CD4-positive, alpha-beta T cell treated with Interleukin-17A for 4 hours (primary cell): Measurements from ENCODE around the gene EMC9.

ENCODE experiments used
- DNase-seq: peaks from one replicate; pipeline ENCODE4 v3.0.0-alpha.2; 2020; ENCODE audit warnings: mixed read lengths

EMC9 gene

DNA sequence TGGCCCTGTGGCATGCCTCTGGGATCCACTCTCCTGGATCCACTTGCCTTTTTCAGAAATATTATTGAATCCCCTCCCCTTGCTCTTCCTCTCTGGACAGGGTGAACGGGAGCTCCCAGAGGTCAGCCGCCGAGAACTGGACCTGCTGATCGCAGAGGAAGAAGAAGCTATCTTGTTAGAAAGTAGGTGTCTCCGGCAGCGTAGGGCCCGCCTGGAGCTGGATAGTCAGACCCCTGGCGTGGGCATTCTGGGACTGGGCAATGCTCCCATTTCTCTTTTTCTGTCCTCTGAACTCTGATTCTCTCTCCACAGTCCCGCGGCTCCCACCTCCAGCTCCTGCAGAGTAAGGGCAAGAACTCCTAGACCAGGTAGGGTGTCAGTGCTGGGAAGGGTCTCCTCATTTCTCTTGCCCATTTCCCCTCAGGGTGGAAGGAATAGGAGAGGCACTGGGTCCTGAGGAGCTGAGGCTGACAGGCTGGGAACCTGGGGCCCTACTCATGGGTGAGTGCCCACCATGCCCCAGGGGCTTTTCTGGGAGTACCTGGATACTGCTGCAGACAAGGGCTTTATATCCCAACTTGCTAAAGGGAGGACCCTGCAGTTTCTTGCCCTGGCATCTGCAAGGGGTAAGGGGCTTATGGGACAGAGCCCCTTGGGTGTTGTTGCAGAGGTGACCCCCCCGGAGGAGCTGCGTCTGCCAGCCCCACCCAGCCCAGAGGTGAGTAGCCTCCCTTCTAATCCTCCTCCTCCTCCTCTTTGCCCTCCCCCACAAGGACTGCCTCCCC, 35.8 kb upstream of the EMC9 start:
- DNase-seq, result no peak

DNA sequence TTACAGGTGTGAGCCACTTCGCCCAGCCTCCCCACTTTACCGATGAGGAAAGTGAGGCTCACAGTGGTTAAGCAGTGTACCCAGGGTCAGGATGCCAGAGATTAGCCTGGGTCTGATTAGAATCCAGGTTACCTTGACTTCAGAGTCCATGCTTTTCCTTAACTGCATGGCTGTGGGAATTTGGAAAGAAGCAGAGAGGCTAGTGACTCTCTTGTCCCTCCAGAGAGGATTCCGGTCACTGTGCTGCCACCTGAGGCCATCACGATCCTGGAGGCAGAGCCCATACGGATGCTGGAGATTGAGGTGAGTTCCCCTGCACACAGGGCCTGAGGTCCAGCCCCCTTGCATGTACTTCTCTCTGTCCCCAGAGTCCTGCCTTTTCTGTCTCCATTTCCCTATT, 35.2 kb upstream of the EMC9 start:
- no peak for DNase-seq

DNA sequence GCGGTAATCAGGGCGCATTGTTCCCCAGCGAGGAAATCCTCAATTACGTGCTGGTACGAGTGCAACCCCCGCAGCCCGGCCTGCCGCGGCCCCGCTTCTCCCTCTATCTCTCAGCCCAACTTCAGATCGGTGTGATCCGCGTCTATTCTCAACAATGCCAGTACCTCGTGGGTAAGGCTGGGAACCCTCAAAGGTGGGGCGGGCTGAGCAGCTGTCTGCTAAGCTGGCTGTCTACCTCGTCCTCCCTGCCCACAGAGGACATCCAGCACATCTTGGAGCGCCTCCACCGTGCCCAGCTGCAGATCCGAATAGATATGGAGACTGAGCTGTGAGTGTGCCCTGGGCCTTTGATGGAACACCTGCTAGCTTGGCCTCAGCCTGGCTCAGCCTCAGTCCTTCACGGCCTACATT, 31.5 kb upstream of the EMC9 start:
- no peak for DNase-seq

DNA sequence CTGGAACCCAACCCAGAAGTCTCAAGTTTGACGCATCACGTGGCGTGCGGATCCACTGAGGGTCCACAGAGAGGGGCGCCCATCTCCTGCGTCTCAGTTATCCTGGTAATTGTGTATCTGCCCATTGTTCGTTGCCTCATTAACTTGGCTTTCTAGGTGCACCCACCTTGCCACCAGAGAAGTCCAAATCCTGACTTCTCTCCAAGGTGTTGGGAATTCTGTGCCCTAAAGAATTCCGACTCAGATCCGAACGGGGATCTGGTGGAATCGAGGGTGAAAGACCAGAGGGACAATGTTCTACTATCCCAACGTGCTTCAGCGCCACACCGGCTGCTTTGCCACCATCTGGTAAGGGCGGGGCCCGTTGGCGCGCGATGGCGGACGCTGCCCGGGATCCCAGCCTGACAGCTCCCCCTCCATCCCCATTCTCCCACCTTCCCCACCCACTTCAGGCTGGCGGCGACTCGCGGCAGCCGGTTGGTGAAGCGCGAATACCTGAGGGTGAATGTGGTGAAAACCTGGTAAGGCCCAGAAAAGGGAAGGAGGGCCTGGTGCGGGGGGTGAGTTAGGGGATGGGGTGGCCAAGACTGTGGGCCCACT, 31.0 kb upstream of the EMC9 start:
- DNase-seq, result peak; percentile 16

- peak; percentile 81 for DNase-seq
Measured at GRCh38 chr14:24171422-24172260, 30.2 kb upstream of the EMC9 start, which contains the start of gene REC8. Gene REC8 (plus strand): TSS chr14:24172080. CDS start chr14:24172553, 473 bp downstream.

DNA sequence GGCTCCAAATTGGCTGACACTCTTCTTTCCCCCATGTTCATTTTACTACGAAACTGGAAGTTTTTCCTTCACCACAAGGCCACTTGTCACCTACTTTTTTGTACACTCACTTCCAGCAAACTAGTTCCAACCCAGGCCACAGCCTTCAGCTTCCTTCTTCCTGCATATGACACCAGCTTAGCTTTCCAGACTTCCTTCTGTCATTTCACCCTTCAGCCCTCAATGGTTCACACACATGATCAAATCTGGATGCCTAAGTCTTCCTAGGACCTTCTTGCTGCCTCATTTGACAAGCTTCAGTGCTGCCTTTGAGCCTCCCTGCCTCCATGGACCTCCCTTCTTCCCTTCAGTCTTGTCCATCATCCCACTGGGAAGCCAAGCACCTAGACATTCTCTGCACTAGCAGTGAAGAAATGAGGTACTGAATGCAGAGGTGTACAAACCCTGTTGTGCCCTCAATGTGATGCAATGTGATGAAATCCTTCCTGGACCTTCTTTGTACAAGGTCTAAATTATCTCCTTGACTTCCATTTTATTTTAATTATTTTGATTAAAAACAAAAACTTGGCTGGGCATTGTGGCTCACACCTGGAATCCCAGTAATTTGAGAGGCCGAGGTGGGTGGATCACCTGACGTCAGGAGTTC, 26.2 kb upstream of the EMC9 start:
- no peak for DNase-seq

DNA sequence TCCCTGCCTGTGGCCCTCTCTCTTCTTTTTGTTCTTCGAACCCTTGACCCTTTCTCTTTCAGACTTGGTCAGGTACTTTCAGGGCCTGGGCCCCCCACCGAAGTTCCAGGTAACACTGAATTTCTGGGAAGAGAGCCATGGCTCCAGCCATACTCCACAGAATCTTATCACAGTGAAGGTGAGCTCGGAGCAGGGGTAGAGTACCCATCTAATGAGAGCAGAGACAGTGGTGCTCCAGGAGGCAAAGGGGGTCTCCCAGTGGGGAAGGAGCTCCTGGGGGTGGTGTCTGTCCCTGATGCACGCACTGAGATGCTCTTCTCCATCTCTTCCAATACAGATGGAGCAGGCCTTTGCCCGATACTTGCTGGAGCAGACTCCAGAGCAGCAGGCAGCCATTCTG, 24.4 kb upstream of the EMC9 start:
- DNase-seq, result no peak

- DNase-seq, result no peak
Measured at GRCh38 chr14:24164518-24164991, 23.2 kb upstream of the EMC9 start.

DNA sequence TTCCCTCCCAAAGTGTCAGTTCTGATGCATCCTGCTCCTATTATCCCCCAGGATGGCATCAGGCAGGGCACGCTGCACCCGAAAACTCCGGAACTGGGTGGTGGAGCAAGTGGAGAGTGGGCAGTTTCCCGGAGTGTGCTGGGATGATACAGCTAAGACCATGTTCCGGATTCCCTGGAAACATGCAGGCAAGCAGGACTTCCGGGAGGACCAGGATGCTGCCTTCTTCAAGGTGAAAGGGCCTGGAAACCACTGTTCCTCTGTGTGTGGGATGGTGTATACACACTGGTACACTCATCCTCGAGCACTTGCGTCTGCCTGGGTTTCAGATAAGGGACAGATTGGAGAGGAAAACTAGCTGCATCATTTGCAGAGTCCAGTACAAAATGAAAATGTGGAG, 20.7 kb upstream of the EMC9 start:
- DNase-seq, result peak; percentile 20

- peak; percentile 98 for DNase-seq
Measured at GRCh38 chr14:24160850-24161804, 19.7 kb upstream of the EMC9 start, which contains the start of gene IRF9. Gene IRF9 (plus strand): TSS chr14:24161265. CDS start chr14:24162145, 880 bp downstream.

GRCh38 chr14:24160499-24160849, 19.1 kb upstream of the EMC9 start:
- no peak for DNase-seq

GRCh38 chr14:24159777-24160498, 18.5 kb upstream of the EMC9 start:
- no peak for DNase-seq

DNA sequence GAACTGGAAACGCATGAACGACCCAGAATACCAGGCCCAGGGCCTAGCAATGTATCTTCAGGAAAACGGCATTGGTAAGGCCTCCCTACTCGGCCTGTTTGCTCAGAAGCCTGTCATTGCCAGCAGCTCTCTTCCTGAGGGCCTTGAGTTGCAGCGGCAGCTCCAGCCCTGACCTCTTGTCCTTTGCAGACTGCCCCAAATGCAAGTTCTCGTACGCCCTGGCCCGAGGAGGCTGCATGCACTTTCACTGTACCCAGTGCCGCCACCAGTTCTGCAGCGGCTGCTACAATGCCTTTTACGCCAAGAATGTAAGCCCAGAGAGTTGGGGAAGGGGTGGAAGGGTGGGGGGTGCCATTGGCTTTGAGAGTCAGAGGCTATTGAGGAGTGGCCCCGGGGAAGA, 15.9 kb upstream of the EMC9 start:
- no peak for DNase-seq

GRCh38 chr14:24156840-24157239, 15.4 kb upstream of the EMC9 start:
- no peak for DNase-seq

DNA sequence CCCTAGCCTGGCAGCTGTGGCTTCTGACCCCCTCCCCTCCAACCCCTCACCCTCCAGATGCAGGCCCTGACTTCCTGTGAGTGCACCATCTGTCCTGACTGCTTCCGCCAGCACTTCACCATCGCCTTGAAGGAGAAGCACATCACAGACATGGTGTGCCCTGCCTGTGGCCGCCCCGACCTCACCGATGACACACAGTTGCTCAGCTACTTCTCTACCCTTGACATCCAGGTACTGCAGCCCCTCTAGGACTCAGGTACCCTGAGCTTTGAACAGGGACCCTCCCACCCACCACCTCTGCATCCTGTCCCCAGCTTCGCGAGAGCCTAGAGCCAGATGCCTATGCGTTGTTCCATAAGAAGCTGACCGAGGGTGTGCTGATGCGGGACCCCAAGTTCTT, 13.7 kb upstream of the EMC9 start:
- DNase-seq, result no peak

DNA sequence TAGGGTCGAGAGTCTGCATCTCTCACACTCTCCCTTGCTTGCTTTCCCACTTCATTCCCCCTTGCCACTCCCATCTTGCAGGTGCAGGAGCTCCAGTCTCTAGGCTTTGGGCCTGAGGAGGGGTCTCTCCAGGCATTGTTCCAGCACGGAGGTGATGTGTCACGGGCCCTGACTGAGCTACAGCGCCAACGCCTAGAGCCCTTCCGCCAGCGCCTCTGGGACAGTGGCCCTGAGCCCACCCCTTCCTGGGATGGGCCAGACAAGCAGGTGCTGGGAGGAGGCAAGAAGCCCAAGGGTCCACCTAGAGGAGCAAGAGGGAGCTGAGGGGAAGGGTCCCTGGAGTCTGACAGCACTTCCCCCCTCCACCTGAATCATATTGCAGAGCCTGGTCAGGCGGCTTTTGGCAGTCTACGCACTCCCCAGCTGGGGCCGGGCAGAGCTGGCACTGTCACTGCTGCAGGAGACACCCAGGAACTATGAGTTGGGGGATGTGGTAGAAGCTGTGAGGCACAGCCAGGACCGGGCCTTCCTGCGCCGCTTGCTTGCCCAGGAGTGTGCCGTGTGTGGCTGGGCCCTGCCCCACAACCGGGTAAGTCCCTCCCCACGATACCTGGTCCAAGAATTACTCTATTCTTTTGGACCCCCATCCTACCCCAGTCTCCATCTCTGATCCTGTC, 10.2 kb upstream of the EMC9 start:
- DNase-seq, result no peak

DNA sequence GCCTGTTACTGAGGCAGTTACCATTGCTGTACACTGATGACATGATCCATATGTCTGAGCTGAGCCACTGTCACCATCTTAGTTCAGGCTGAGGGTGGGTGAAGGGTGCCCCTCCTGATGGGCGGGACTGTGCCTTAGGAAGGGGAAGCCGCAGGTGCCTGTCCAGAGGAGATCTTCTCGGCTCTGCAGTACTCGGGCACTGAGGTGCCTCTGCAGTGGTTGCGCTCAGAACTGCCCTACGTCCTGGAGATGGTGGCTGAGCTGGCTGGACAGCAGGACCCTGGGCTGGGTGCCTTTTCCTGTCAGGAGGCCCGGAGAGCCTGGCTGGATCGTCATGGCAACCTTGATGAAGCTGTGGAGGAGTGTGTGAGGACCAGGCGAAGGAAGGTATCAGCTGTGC, 9.6 kb upstream of the EMC9 start:
- DNase-seq, result no peak

GRCh38 chr14:24150567-24150966, 9.2 kb upstream of the EMC9 start:
- DNase-seq, result no peak

DNA sequence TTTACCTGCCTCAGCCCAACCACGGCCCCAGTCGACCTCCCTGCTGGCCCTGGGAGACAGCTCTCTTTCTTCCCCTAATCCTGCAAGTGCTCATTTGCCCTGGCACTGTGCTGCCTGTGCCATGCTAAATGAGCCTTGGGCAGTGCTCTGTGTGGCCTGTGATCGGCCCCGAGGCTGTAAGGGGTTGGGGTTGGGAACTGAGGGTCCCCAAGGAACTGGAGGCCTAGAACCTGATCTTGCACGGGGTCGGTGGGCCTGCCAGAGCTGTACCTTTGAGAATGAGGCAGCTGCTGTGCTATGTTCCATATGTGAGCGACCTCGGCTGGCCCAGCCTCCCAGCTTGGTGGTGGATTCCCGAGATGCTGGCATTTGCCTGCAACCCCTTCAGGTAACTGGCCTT, 8.7 kb upstream of the EMC9 start:
- DNase-seq, result no peak

DNA sequence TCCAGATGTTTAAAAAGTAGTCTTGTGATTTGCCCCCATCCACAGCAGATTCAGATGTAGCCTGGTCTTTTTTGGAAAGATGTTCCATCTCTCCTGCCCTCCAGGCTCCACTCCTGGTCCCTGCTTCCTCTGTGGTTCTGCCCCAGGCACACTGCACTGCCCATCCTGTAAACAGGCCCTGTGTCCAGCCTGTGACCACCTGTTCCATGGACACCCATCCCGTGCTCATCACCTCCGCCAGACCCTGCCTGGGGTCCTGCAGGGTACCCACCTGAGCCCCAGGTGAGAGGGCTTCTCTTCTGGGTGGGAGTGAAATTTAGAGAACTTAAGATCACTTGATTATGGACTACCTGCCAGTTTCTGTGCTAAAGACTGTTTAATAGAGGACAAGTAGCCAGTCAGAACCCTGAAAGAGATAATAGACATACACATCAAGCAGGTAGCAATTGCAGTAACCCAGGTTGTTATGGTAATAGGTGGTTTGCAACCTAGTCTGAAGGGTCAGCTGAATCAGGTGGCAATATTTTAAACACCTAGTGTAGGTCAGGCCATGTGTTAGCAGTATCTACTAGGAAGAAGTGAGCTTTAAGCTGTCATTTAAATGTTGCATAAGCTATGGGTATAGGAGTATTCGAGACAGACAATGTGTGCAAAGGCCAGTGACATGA, 8.0 kb upstream of the EMC9 start:
- DNase-seq, result no peak
